Activated CD8-positive, alpha-beta memory T cell treated with anti-CD3 and anti-CD28 coated beads, Interleukin-2, amount 50 U/mL, for 24 hours (primary cell): ENCODE measurements around the gene DYNC1LI1.

ENCODE experiments used
- DNase-seq: peaks from one replicate; pipeline ENCODE4 v3.0.0-alpha.2; 2020; ENCODE audit errors: extremely low read depth

DYNC1LI1 gene

DNA sequence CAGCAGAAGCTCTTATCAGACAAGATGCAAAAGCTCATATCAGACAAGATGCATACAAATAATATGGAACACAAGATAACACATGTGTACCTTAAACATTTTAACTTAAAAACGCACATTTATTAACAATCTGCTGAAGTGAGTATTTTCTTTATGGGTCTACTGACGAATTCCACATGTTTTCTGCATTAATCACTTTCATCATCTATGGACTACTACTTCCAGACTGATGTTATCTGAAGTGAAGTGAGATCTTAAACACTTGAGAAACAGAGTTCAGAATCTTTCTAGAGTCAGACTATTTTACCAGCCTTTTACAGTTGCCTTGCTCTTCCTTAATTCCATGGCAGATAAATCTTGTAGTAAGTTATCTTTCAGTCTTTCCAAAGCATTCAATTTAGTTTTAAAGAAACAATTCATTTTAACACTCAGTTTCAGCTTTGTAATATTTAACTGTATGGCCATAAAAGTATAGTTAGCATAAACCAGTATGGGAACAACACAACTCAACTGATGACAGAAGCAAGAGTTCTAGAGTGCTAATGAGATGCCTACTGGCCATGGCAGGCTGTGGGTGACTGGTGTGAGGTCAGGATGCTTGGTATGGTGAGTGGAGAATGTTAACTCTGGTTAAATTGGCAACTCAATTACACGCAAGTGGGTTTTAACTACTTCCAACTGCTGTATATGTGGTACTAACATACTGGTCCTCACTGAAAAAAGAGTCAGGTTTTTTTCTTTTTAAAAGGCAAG lies 77.8 kb downstream of the DYNC1LI1 start:
- no peak for DNase-seq

DNA sequence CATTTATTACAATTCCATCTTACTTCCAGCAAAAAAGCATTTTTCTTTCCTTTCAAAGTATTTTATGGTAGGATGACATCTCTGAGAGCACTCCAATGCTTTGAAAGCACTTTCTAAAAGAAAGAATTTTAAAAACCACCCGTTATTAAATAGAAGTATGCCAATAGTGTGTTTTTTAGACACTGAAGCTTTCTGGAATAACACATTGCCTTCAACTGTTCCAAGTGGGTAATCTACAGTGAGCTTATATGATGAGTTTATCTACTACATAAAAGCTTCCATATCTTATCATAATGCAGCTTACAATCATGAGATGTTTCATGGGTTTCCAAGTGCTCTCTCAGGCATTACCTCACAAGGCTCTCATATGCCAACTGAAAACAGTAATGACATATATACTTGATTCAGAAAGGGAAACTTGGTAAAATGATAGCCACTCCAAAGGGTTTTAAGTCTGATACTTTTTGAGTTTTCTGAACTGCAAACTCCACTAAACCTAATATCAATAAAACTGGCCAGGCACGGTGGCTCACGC lies 82.1 kb downstream of the DYNC1LI1 start:
- no peak for DNase-seq

DNA sequence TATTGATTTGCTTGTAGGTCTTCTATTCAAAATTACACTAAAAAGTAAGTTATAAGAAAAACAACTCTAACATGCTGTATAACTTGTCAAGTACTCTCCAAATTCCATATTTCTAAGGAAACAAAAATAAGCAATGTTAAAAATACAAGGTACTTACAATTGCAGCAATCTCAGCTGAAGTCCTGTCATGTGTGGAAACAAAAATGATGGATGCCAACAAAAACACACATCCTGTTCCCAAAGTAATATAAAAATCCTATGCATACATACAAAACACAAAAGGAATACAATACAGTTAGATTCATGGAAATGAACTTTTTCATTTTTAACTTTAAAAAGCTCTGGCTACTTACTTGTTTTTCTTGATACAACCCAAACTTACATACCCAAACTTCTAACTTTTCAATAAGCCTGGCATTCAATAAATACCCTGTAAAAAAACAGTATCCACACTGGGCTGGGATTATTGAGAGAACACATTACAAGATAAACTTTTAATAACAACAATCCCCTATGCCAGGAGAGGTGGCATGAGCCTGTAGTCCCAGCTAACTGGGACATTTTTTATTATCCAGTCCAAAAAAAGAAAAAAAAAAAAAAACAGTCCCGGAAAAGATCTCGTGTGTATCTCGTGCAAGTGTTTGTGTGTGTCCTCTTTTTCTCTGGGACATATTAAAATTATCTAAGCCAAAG lies 82.7 kb downstream of the DYNC1LI1 start:
- no peak for DNase-seq

- no peak for DNase-seq
Measured at GRCh38 chr3:32484436-32484835, 86.2 kb downstream of the DYNC1LI1 start.

- no peak for DNase-seq
Measured at GRCh38 chr3:32483772-32484171, 86.9 kb downstream of the DYNC1LI1 start.

- DNase-seq, result no peak
Measured at GRCh38 chr3:32482693-32483092, 88.0 kb downstream of the DYNC1LI1 start.

- DNase-seq, result no peak
Measured at GRCh38 chr3:32481791-32482631, 88.6 kb downstream of the DYNC1LI1 start.

DNA sequence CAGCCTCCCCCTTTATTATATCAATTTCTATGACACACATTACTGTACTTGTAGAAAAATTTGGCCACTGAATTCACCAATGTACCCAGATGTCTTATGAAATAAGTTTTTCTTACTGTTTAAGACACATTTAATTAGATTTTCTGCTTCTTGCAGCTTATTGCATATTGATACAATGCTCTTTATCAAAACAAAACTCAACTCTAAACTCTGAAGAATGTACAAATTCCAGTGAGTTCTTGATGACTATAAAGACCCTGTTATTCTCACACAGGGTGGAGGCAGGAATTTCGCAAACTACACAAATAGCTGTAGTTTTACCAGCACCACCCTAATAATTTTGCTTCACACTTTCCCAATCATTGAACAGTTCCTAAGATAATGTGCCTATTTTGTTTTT lies 90.1 kb downstream of the DYNC1LI1 start:
- no peak for DNase-seq
